Mammary epithelial cell (primary cell): ENCODE data around the gene CCNB1IP1.

ENCODE experiments used
- EZH2 ChIP-seq: IDR thresholded peaks from 2 replicates; pipeline ENCODE4 v1.6.1; 2012; ENCODE audit warnings: low read length, inconsistent platforms, borderline replicate concordance
- TF ChIP-seq, protein P1 (sequence below), 2 donors: IDR thresholded peaks in 1 of 2; conservative IDR thresholded peaks in 1 of 2; 2 replicates each; pipeline ENCODE4 v1.5.1; 2011 to 2012; ENCODE audit warnings: inconsistent platforms in 2 of 2, low read length in 2 of 2, mild to moderate bottlenecking in 2 of 2, control low read depth in 1 of 2, low read depth in 1 of 2; ENCODE audit not compliant: insufficient read depth in 1 of 2; ENCODE audit errors: extremely low read depth in 1 of 2

DNA sequence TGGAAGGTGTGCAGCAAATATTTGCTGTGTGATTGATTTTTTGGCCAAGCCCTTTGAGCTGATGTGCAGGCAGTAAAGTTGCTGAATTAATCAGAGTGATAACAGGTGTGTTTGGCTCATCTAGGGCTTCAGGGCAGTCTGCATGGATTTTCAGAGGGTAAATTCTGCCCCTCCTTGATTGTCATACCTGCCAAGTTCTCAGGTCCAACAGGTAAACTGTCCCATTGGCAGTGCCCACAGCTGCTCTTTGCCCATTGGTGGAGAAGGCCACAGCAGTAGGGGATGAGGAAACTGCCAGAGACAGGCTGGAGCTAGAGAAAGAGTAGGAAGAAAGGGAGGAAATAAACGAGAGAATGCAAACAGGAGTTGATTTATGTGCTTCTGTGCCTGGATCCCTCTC lies 46.7 kb upstream of the CCNB1IP1 start:
- TF ChIP-seq, protein P1, sequence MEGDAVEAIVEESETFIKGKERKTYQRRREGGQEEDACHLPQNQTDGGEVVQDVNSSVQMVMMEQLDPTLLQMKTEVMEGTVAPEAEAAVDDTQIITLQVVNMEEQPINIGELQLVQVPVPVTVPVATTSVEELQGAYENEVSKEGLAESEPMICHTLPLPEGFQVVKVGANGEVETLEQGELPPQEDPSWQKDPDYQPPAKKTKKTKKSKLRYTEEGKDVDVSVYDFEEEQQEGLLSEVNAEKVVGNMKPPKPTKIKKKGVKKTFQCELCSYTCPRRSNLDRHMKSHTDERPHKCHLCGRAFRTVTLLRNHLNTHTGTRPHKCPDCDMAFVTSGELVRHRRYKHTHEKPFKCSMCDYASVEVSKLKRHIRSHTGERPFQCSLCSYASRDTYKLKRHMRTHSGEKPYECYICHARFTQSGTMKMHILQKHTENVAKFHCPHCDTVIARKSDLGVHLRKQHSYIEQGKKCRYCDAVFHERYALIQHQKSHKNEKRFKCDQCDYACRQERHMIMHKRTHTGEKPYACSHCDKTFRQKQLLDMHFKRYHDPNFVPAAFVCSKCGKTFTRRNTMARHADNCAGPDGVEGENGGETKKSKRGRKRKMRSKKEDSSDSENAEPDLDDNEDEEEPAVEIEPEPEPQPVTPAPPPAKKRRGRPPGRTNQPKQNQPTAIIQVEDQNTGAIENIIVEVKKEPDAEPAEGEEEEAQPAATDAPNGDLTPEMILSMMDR (conservative IDR thresholded peaks at IDR 0.05 in 1 of 2, IDR thresholded peaks at IDR 0.05 in 1 of 2; ENCODE audit: extremely low read depth in 1 of 2, insufficient read depth in 1 of 2, low read depth in 1 of 2, low read length in 2 of 2), result no peak
- TF ChIP-seq EZH2, result no peak
